CD14-positive monocyte (primary cell): ENCODE data around the gene XBP1. TPM values are rescaled to one million over a fixed set of nuclear protein-coding genes. Genes with fewer than 3 reads are reported as not detected.

Experiments
- DNase-seq, 3 donors: peaks; one replicate each; pipeline ENCODE4 v3.0.0-alpha.2; 2011 to 2022
- H2AFZ ChIP-seq: 2 replicates; pipeline ENCODE4 v1.6.0; 2012; ENCODE audit warnings: mild to moderate bottlenecking, low read depth, low read length, inconsistent platforms; ENCODE audit not compliant: insufficient read depth, poor library complexity, severe bottlenecking
- H3K27ac ChIP-seq, 2 donors: 1 replicate in 1 of 2; 2 replicates in 1 of 2; pipeline ENCODE4 v1.5.1; 2012 to 2013; ENCODE audit warnings: low read length in 2 of 2, control low read depth in 1 of 2, inconsistent platforms in 1 of 2, low read depth in 1 of 2, mild to moderate bottlenecking in 1 of 2
- H3K27me3 ChIP-seq, 2 donors: one replicate each; pipeline versions ENCODE4 v1.6.0 to v1.6.1; 2011 to 2013; ENCODE audit warnings: low read length in 2 of 2; ENCODE audit not compliant: control insufficient read depth in 2 of 2, insufficient read depth in 2 of 2
- H3K36me3 ChIP-seq, 2 donors: replicated peaks in 1 of 2; 1 replicate in 1 of 2; 2 replicates in 1 of 2; pipeline versions ENCODE4 v1.5.1 to v1.6.1; 2012 to 2013; ENCODE audit warnings: low read length in 2 of 2, control low read depth in 1 of 2, inconsistent platforms in 1 of 2, mild to moderate bottlenecking in 1 of 2; ENCODE audit not compliant: insufficient read depth in 2 of 2, control insufficient read depth in 1 of 2
- H3K4me1 ChIP-seq, 2 donors: 1 replicate in 1 of 2; 2 replicates in 1 of 2; pipeline versions ENCODE4 v1.5.1 to v1.6.1; 2012 to 2013; ENCODE audit warnings: low read length in 2 of 2, control low read depth in 1 of 2, inconsistent platforms in 1 of 2, mild to moderate bottlenecking in 1 of 2, moderate library complexity in 1 of 2; ENCODE audit not compliant: insufficient read depth in 2 of 2, control insufficient read depth in 1 of 2
- H3K4me2 ChIP-seq: replicated peaks from 2 replicates; pipeline ENCODE3; 2012; ENCODE audit warnings: low read length, moderate library complexity, mild to moderate bottlenecking; ENCODE audit not compliant: poor library complexity, severe bottlenecking; ENCODE audit errors: extremely low read depth
- H3K4me3 ChIP-seq, 3 experiments: fragments of 200-600 bp in 1 of 3; sonication (generic) in 1 of 3; replicated peaks in 1 of 3; 1 replicate in 2 of 3; 2 replicates in 1 of 3; pipeline ENCODE4 v1.5.1; 2011 to 2013; ENCODE audit warnings: low read length in 3 of 3, mild to moderate bottlenecking in 3 of 3, control low read depth in 2 of 3, low read depth in 2 of 3, inconsistent platforms in 1 of 3, moderate library complexity in 1 of 3
- H3K79me2 ChIP-seq: 2 replicates; pipeline ENCODE4 v1.6.0; 2012; ENCODE audit warnings: mild to moderate bottlenecking, control low read depth, inconsistent platforms, low read length, moderate library complexity; ENCODE audit not compliant: insufficient read depth
- H3K9ac ChIP-seq: 2 replicates; pipeline ENCODE4 v1.6.0; 2017; ENCODE audit warnings: low read length, mild to moderate bottlenecking; ENCODE audit not compliant: insufficient read depth, poor library complexity, severe bottlenecking
- H3K9me3 ChIP-seq, 2 donors: replicated peaks in 1 of 2; 1 replicate in 1 of 2; 2 replicates in 1 of 2; pipeline versions ENCODE4 v1.5.1 to v1.6.1; 2012 to 2013; ENCODE audit warnings: low read length in 2 of 2, control low read depth in 1 of 2; ENCODE audit not compliant: control insufficient read depth in 1 of 2, insufficient read depth in 1 of 2
- H4K20me1 ChIP-seq: 2 replicates; pipeline ENCODE4 v1.6.0; 2012; ENCODE audit warnings: mild to moderate bottlenecking, low read length, control low read depth, moderate library complexity; ENCODE audit not compliant: insufficient read depth
- H3K27ac Mint-ChIP-seq, 7 donors: one replicate each; pipeline ENCODE4 v1.8.0; 2020; ENCODE audit warnings: mild to moderate bottlenecking in 7 of 7, mixed read lengths in 7 of 7, moderate library complexity in 6 of 7, inconsistent platforms in 2 of 7
- H3K27me3 Mint-ChIP-seq, 3 donors: one replicate each; pipeline ENCODE4 v1.8.0; 2021 to 2022; ENCODE audit warnings: low read depth in 3 of 3, mild to moderate bottlenecking in 3 of 3, mixed read lengths in 3 of 3, moderate library complexity in 3 of 3, inconsistent platforms in 1 of 3
- H3K36me3 Mint-ChIP-seq, 2 donors: one replicate each; pipeline ENCODE4 v1.8.0; 2020; ENCODE audit warnings: mixed read lengths in 2 of 2, inconsistent platforms in 1 of 2, mild to moderate bottlenecking in 1 of 2
- H3K4me1 Mint-ChIP-seq: one replicate; pipeline ENCODE4 v1.8.0; 2020; ENCODE audit warnings: mild to moderate bottlenecking, mixed read lengths
- H3K4me3 Mint-ChIP-seq, 2 donors: one replicate each; pipeline ENCODE4 v1.8.0; 2020; ENCODE audit warnings: mild to moderate bottlenecking in 2 of 2, mixed read lengths in 2 of 2, moderate library complexity in 1 of 2
- H3K9me3 Mint-ChIP-seq, 7 donors: one replicate each; pipeline ENCODE4 v1.8.0; 2020 to 2022; ENCODE audit warnings: mixed read lengths in 7 of 7, mild to moderate bottlenecking in 6 of 7, moderate library complexity in 6 of 7, inconsistent platforms in 2 of 7
- WGBS: methylation state at CpG from one replicate; pipeline ENCODE4 v1.1.5; 2013; ENCODE audit warnings: missing lambda C conversion rate; ENCODE audit not compliant: insufficient coverage; 5-methylcytosine and 5-hydroxymethylcytosine counted together
- intact Hi-C, 2 donors: fragments of 100-400 bp; cut with micrococcal nuclease; formaldehyde crosslinking; loops; one replicate each; pipeline versions ENCODE4 v1.15.0 to v1.15.1; 2023
- polyA plus RNA-seq, 3 donors: library from polyadenylated mRNA; depleted of rRNA in 1 of 3; unstranded in 2 of 3; stranded (reverse) in 1 of 3; fragments of 300-500 nt in 2 of 3; fragments of >200 nt in 1 of 3; fragmentation: Illumina TruSeq in 2 of 3; gene quantifications; 1 replicate in 2 of 3; 2 replicates in 1 of 3; pipeline ENCODE4 v1.2.3, GENCODE V29; 2012 to 2021
- TF ChIP-seq, protein P1 (sequence below): fragments of 200-600 bp; IDR thresholded peaks from one replicate; pipeline ENCODE4 v1.8.0; 2022; ENCODE audit warnings: antibody characterized with exemption, mild to moderate bottlenecking

The XBP1 gene
- polyA plus RNA-seq, 3 donors: 175 to 215 (median 201) TPM

DNA sequence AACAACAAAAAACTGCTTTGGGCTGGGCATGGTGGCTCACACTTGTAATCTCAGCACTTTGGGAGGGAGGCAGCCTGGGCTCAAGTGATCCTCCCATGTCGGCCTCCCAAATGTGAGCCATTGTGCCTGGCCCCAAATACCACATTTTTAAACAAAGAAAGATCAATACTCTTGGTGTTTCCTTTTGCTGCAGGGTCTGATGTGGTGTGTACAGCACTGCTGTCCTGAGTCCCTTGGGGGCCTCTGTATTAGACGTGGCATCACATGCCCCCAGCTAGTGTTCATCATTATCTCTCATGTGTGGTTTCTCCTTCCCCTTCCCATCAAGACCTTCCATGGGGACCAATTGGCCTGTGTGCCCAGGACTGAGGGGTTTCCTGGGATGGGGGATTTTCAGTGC lies 20.5 kb upstream of the XBP1 start:
- no CpG with 5 or more reads among the region's 2 CpGs for WGBS
- H3K9me3 ChIP-seq: no peaks in the 10 kb centered on the region
- no peak overlapping the region for H3K27ac Mint-ChIP-seq
- no peak for DNase-seq
- no peaks in the 10 kb centered on the region for H4K20me1 ChIP-seq
- H3K27me3 ChIP-seq: no peaks in the 10 kb centered on the region
- H3K4me1 ChIP-seq: peaks cover 6 to 7% of the 10 kb centered on the region in 2 donors
- no peak overlapping the region for H3K27ac ChIP-seq
- intact Hi-C loops: loop anchor here in 1 of 2 donors (10.0 kb wide), 1 partner anchor 46 kb away; the partner anchor contains the start of gene CCDC117
- no peak overlapping the region for H3K4me3 ChIP-seq
- no peaks in the 10 kb centered on the region for H3K9me3 Mint-ChIP-seq
- peaks cover 7 to 9% of the 10 kb centered on the region in 2 donors for H3K36me3 Mint-ChIP-seq
- TF ChIP-seq, protein P1, sequence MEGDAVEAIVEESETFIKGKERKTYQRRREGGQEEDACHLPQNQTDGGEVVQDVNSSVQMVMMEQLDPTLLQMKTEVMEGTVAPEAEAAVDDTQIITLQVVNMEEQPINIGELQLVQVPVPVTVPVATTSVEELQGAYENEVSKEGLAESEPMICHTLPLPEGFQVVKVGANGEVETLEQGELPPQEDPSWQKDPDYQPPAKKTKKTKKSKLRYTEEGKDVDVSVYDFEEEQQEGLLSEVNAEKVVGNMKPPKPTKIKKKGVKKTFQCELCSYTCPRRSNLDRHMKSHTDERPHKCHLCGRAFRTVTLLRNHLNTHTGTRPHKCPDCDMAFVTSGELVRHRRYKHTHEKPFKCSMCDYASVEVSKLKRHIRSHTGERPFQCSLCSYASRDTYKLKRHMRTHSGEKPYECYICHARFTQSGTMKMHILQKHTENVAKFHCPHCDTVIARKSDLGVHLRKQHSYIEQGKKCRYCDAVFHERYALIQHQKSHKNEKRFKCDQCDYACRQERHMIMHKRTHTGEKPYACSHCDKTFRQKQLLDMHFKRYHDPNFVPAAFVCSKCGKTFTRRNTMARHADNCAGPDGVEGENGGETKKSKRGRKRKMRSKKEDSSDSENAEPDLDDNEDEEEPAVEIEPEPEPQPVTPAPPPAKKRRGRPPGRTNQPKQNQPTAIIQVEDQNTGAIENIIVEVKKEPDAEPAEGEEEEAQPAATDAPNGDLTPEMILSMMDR: no peak
- no peak overlapping the region for H3K9ac ChIP-seq
- H3K4me3 Mint-ChIP-seq: no peak overlapping the region
- no peak overlapping the region for H2AFZ ChIP-seq
- H3K79me2 ChIP-seq: peaks cover 4% of the 10 kb centered on the region
- H3K4me1 Mint-ChIP-seq: peaks cover 19% of the 10 kb centered on the region
- H3K27me3 Mint-ChIP-seq: peaks cover 0 to 2% (median 0%) of the 10 kb centered on the region in 3 donors
- H3K36me3 ChIP-seq: peaks cover 0 to 7% of the 10 kb centered on the region in 2 donors
- H3K4me2 ChIP-seq: no peak overlapping the region

DNA sequence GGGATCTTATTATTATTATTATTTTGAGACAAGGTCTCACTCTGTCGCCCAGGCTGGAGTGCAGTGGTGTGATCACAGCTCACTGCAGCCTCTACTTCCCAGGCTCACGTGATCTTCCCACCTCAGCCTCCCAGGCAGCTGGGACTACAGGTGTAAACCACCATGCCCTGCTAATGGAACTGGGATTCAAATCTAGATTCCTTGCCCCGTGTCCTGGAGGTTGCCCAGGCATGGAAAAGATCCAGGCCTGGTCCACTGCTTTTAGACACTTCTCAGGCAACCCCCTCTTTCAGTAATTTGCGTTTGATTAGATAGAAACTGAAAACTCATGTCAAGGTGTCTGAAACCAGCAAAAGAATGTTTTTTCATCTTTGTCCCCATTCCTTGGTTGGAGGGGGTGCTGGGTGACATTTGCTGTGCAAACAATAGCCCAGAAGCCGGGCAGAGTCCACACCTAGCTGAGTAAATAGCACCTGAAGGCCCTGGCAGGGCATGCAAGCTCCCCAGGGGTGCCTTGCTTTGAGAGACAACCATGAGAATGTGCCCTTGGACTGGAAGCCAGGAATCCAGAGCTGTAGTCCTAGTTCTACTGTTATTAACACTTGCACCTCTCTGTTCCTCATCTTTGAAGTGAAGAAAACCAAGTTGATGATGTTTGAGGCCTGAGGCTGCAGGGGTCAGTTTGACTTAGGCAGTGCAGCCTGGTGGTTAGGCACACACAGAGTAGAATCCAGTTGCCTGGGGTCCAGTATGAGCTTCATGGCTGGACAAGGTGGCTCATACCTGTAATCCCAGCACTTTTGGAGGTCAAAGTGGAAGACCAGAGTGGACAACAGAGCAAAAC lies 19.1 kb upstream of the XBP1 start:
- H3K27ac Mint-ChIP-seq: no peak overlapping the region
- TF ChIP-seq, protein P1: no peak
- H3K4me1 Mint-ChIP-seq: peaks cover 33% of the 10 kb centered on the region

More for the DNA sequence above, 19.1 kb upstream of the XBP1 start:
- Mint-ChIP-seq H3K4me3 (no peak overlapping the region), H3K27me3 (peaks cover 0 to 2% (median 0%) of the 10 kb centered on the region in 3 donors), H3K36me3 (peaks cover 7 to 9% of the 10 kb centered on the region in 2 donors), H3K9me3 (no peaks in the 10 kb centered on the region)
- H3K4me2 ChIP-seq: no peak overlapping the region
- H3K36me3 ChIP-seq: peaks cover 0 to 7% of the 10 kb centered on the region in 2 donors
- H2AFZ ChIP-seq: no peak overlapping the region
- H3K27ac ChIP-seq: no peak overlapping the region
- H4K20me1 ChIP-seq: no peaks in the 10 kb centered on the region
- WGBS: 89% methylated on average over 4 of the region's 5 CpGs
- H3K9ac ChIP-seq: no peak overlapping the region
- no peak for DNase-seq
- no peaks in the 10 kb centered on the region for H3K27me3 ChIP-seq
- intact Hi-C loops: loop anchor here in 1 of 2 donors (10.0 kb wide), 1 partner anchor 45 kb away; the partner anchor contains the start of gene CCDC117
- peaks cover 20 to 21% of the 10 kb centered on the region in 2 donors for H3K4me1 ChIP-seq
- peaks cover 12% of the 10 kb centered on the region for H3K79me2 ChIP-seq
- H3K9me3 ChIP-seq: no peaks in the 10 kb centered on the region
- no peak overlapping the region for H3K4me3 ChIP-seq
